GM23248 (cell line): ENCODE data around the gene LMF2.

Experiments used
- EZH2 ChIP-seq: fragments of 200-600 bp; sonication (generic); IDR thresholded peaks from 2 replicates; pipeline ENCODE4 v1.6.1; 2018; ENCODE audit warnings: antibody characterized with exemption, mild to moderate bottlenecking; ENCODE audit not compliant: insufficient read depth, poor library complexity, severe bottlenecking
- EZH2phosphoT487 ChIP-seq: fragments of 200-600 bp; sonication (generic); IDR thresholded peaks from 2 replicates; pipeline ENCODE4 v1.6.1; 2018; ENCODE audit warnings: antibody characterized with exemption, moderate library complexity, mild to moderate bottlenecking, low read depth; ENCODE audit not compliant: insufficient read depth

DNA sequence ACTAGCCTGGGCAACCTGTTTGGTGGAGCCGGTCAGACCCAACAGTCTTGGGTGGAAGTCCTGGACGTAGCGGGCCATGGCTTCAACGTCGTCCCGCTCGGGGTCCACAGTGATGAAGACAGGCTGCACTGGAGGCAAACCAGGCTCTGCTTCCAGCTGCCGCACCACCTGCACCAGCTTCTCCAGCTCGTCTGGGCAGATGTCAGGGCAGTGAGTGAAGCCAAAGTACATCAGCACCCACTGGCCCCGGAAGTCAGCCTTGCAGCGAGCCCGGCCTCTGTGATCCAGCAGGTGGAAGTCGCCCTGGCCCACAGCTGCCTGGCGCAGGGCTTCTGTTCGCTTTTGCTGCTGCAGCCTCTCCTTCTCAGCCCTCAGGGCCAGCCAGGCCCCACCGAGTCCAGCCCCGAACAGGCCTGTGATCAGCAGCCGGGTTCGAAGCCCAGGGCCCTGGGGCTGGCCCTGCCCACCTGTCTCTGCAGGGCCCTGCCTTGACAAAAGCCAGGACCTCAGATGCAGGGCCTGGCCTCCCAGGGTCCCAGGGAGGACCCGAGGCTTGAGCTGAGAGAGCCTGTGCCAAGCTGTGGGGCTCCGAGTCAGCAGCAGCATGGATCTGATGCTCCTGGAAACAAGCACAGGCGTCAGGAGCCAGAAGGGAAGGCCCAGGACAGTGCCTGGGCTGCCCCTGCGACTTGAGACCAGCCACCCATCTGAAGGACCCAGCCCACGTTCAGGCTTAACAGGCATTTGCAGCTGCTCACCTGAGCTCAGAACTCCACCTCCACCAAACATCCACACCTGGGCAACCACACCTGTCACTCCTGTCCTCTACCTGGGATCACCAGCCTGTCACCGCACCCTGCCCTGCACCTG, 16.5 kb upstream of the LMF2 start:
- TF ChIP-seq EZH2: no peak
- TF ChIP-seq EZH2phosphoT487: no peak
